ENCODE data around the gene MAPKAPK3.

MAPKAPK3 gene

GRCh38 chr3:50698269-50698668, 81.3 kb downstream of the MAPKAPK3 start:
- DNase-seq (ENCODE audit: extremely low spot score): no peak
- ChIA-PET CTCF (no interaction called here), POLR2A (no interaction called here)
- TF ChIP-seq, protein P1, sequence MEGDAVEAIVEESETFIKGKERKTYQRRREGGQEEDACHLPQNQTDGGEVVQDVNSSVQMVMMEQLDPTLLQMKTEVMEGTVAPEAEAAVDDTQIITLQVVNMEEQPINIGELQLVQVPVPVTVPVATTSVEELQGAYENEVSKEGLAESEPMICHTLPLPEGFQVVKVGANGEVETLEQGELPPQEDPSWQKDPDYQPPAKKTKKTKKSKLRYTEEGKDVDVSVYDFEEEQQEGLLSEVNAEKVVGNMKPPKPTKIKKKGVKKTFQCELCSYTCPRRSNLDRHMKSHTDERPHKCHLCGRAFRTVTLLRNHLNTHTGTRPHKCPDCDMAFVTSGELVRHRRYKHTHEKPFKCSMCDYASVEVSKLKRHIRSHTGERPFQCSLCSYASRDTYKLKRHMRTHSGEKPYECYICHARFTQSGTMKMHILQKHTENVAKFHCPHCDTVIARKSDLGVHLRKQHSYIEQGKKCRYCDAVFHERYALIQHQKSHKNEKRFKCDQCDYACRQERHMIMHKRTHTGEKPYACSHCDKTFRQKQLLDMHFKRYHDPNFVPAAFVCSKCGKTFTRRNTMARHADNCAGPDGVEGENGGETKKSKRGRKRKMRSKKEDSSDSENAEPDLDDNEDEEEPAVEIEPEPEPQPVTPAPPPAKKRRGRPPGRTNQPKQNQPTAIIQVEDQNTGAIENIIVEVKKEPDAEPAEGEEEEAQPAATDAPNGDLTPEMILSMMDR (IDR thresholded peaks at IDR 0.05; ENCODE audit: control extremely low read depth, extremely low read depth, low read depth, missing control alignments): no peak
